Adrenal gland (tissue), 5 donors: Measurements from ENCODE around the gene TARBP2.

Source experiments
- CTCF ChIP-seq, 6 experiments: fragments of 450-650 bp in 4 of 6; fragments of 200-600 bp in 2 of 6; sonication (generic) in 1 of 6; IDR thresholded peaks; 1 replicate in 5 of 6; 2 replicates in 1 of 6; pipeline versions ENCODE4 v1.5.1 to v1.8.0; 2016 to 2021; ENCODE audit warnings: antibody characterized with exemption in 6 of 6, mild to moderate bottlenecking in 2 of 6, moderate library complexity in 1 of 6
- POLR2A ChIP-seq, 2 donors: fragments of 450-650 bp; IDR thresholded peaks; one replicate each; pipeline ENCODE4 v1.6.1; 2017; ENCODE audit warnings: antibody characterized with exemption in 2 of 2, mild to moderate bottlenecking in 2 of 2, moderate library complexity in 1 of 2
- donor health status: DM: no; HTN: no; CAD: no.

- TF ChIP-seq POLR2A (IDR thresholded peaks at IDR 0.05) = no peak
- TF ChIP-seq CTCF (IDR thresholded peaks at IDR 0.05) = no peak
These were observed 615 bp downstream of the TARBP2 start for GRCh38 chr12:53501615-53502181.
